OCI-LY7 (cell line): ENCODE results near the gene TFIP11. TPM values are rescaled to one million over a fixed set of nuclear protein-coding genes. Genes with fewer than 3 reads are reported as not detected.

ENCODE experiments used
- BruUV-seq: library from RNA; stranded (reverse); fragments of 400-500 nt; replicated peaks from 2 replicates; lab custom pipeline; 2021; lab: Mats Ljungman, UMichigan
- CTCF ChIA-PET: fragments of 300-600 bp; sonication (Branson Sonifier 250); formaldehyde crosslinking; loops from one replicate; lab custom pipeline; 2022; ENCODE audit warnings: antibody characterized with exemption; ENCODE audit not compliant: unreplicated experiment; lab: Charles Lee
- POLR2A ChIA-PET: fragments of 300-600 bp; sonication (Branson Sonifier 250); formaldehyde crosslinking; loops from one replicate; lab custom pipeline; 2022; ENCODE audit warnings: antibody characterized with exemption; lab: Charles Lee
- DNase-seq: peaks from one replicate; pipeline ENCODE4 v3.0.0-alpha.2; 2015; ENCODE audit warnings: low spot score
- H2AFZ ChIP-seq: fragments of 200-600 bp; sonication (generic), shearing (Covaris generic); 2 replicates; pipeline ENCODE4 v1.6.1; 2014; ENCODE audit warnings: mild to moderate bottlenecking, antibody characterized with exemption, low read length, moderate library complexity
- H3K27ac ChIP-seq: fragments of 200-600 bp; sonication (generic); 2 replicates; pipeline ENCODE4 v1.5.1; 2014; ENCODE audit warnings: mixed run types, low read depth, mild to moderate bottlenecking, moderate library complexity, low read length, inconsistent platforms; ENCODE audit not compliant: poor library complexity, severe bottlenecking
- H3K36me3 ChIP-seq: fragments of 200-600 bp; sonication (generic); 2 replicates; pipeline ENCODE4 v1.6.1; 2014; ENCODE audit warnings: mild to moderate bottlenecking, antibody characterized with exemption, low read length, moderate library complexity, mixed read lengths; ENCODE audit not compliant: insufficient read depth
- H3K4me1 ChIP-seq: fragments of 200-600 bp; sonication (generic); 2 replicates; pipeline ENCODE4 v1.5.1; 2014; ENCODE audit warnings: mild to moderate bottlenecking, low read length; ENCODE audit not compliant: insufficient read depth, poor library complexity, severe bottlenecking
- H3K4me2 ChIP-seq: fragments of 200-600 bp; sonication (generic); 2 replicates; pipeline ENCODE4 v1.6.1; 2014; ENCODE audit warnings: mild to moderate bottlenecking, low read length
- H3K4me3 ChIP-seq: fragments of 200-600 bp; sonication (generic); 2 replicates; pipeline ENCODE4 v1.5.1; 2014; ENCODE audit warnings: mild to moderate bottlenecking, low read depth, low read length; ENCODE audit not compliant: poor library complexity, severe bottlenecking
- H3K79me2 ChIP-seq: fragments of 200-600 bp; sonication (generic); 2 replicates; pipeline ENCODE4 v1.6.1; 2016; ENCODE audit warnings: low read depth, mild to moderate bottlenecking, low read length, moderate library complexity, mixed read lengths; ENCODE audit not compliant: insufficient read depth
- H3K9me2 ChIP-seq: fragments of 200-600 bp; sonication (generic); 2 replicates; pipeline ENCODE4 v1.6.1; 2016; ENCODE audit warnings: mild to moderate bottlenecking, low read length, mixed read lengths; ENCODE audit not compliant: insufficient read depth
- H3K9me3 ChIP-seq: fragments of 200-600 bp; sonication (generic); 2 replicates; pipeline ENCODE4 v1.6.1; 2014; ENCODE audit warnings: mild to moderate bottlenecking, mixed run types, low read length, mixed read lengths
- H4K20me1 ChIP-seq: fragments of 200-600 bp; sonication (generic); 2 replicates; pipeline ENCODE4 v1.6.1; 2014; ENCODE audit warnings: mild to moderate bottlenecking, antibody characterized with exemption, low read length, moderate library complexity, mixed read lengths; ENCODE audit not compliant: insufficient read depth
- CTCF ChIP-seq: fragments of 200-600 bp; sonication (generic); conservative IDR thresholded peaks from 2 replicates; pipeline ENCODE4 v1.5.1; 2014; ENCODE audit warnings: mild to moderate bottlenecking, antibody characterized with exemption, low read length, moderate library complexity, mixed read lengths
- EZH2phosphoT487 ChIP-seq: fragments of 200-600 bp; sonication (generic); IDR thresholded peaks from 2 replicates; pipeline ENCODE4 v1.6.1; 2018; ENCODE audit warnings: low read depth, borderline replicate concordance, mild to moderate bottlenecking, mixed run types, antibody characterized with exemption, low read length, moderate library complexity, mixed read lengths
- intact Hi-C: fragments of 100-400 bp; cut with micrococcal nuclease; formaldehyde crosslinking; loops from one replicate; pipeline ENCODE4 v1.10.0; 2022; ENCODE audit not compliant: unreplicated experiment
- total RNA-seq, 2 experiments: library from RNA; depleted of rRNA in 1 of 2; stranded (reverse); fragments of >200 nt in 1 of 2; shearing (Covaris generic) in 1 of 2; gene quantifications; 2 replicates each; pipeline ENCODE4 v1.2.3, GENCODE V29; 2014 to 2022

Gene TFIP11
- total RNA-seq, 2 experiments from 2014 or later, result 45.2 to 54.5 TPM

DNA sequence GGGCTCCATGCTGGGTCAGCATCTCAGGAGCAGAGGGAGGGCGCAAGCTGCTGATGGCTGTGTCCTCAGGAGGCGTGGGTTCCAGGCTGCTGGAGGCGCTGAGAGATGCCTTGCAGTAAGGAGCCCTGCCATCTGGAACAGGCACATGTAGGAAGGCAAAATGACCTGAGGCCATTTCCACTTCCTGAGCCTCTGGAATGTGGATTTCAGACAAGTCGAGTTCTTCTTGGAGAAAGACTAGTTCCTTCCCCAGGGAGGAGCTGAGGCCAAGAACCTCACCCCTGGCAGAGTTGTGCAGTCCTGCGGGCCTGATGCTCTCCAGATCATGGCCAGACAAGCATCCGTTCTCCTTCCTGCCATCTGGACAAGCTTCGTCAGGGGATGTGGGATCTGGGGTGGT, 48.0 kb downstream of the TFIP11 start:
- Histone ChIP-seq H3K4me3 (no peak overlapping the region), H3K4me1 (no peaks in the 10 kb centered on the region), H3K9me2 (no peaks in the 10 kb centered on the region), H3K36me3 (peaks cover 99% of the 10 kb centered on the region), H3K79me2 (peaks cover 23% of the 10 kb centered on the region), H3K27ac (no peak overlapping the region), H3K4me2 (no peak overlapping the region), H2AFZ (no peak overlapping the region), H4K20me1 (peaks cover 21% of the 10 kb centered on the region), H3K9me3 (no peaks in the 10 kb centered on the region)
- TF ChIP-seq CTCF (no peak), EZH2phosphoT487 (no peak)
- DNase-seq, result no peak
- ChIA-PET CTCF (no interaction called here), POLR2A (no interaction called here)
- intact Hi-C loops, result no loop called here
- no TSS peak for BruUV-seq

DNA sequence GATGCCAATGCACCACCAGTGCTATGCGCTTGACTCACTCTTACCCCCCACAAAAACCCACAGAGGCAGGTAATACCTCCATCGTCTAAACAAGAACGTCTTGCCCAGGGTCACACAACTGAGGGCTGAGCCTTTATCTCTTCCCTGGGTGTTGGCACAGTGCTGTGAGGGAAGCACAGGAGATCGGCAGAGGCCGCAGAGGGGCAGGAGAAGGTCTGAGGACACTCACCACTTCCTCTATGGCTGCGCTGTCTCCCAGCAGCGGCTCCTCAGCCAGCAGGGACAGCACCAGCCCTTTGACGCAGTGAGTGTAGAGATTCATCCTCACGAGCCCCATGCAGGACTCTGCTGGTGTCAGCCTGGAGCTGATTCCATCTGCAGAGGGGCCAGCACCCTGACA, 48.6 kb downstream of the TFIP11 start:
- no peak overlapping the region for H2AFZ ChIP-seq
- BruUV-seq, result no TSS peak
- TF ChIP-seq CTCF, result no peak
- TF ChIP-seq EZH2phosphoT487, result no peak
- H3K79me2 ChIP-seq, result peaks cover 24% of the 10 kb centered on the region
- no peak overlapping the region for H3K4me2 ChIP-seq
- H3K9me3 ChIP-seq, result no peaks in the 10 kb centered on the region
- H4K20me1 ChIP-seq, result peaks cover 21% of the 10 kb centered on the region
- peaks cover 99% of the 10 kb centered on the region for H3K36me3 ChIP-seq
- CTCF ChIA-PET, result no interaction called here
- no peaks in the 10 kb centered on the region for H3K4me1 ChIP-seq
- no peaks in the 10 kb centered on the region for H3K9me2 ChIP-seq
- no peak overlapping the region for H3K27ac ChIP-seq
- no peak for DNase-seq
- POLR2A ChIA-PET, result no interaction called here
- no peak overlapping the region for H3K4me3 ChIP-seq
- intact Hi-C loops, result no loop called here

- DNase-seq, result no peak
- BruUV-seq, result no TSS peak
- Histone ChIP-seq H4K20me1 (peaks cover 21% of the 10 kb centered on the region), H3K9me2 (no peaks in the 10 kb centered on the region), H3K4me3 (no peak overlapping the region), H3K79me2 (peaks cover 24% of the 10 kb centered on the region), H3K36me3 (peaks cover 99% of the 10 kb centered on the region), H3K9me3 (no peaks in the 10 kb centered on the region), H3K4me2 (no peak overlapping the region), H2AFZ (no peak overlapping the region), H3K27ac (no peak overlapping the region), H3K4me1 (no peaks in the 10 kb centered on the region)
- TF ChIP-seq CTCF (no peak), EZH2phosphoT487 (no peak)
- POLR2A ChIA-PET, result no interaction called here
- intact Hi-C loops, result no loop called here
- CTCF ChIA-PET, result no interaction called here
Measured at GRCh38 chr22:26463101-26463661, 49.1 kb downstream of the TFIP11 start.
